Measurements from ENCODE around the gene NME7. TPM values are rescaled to one million over a fixed set of nuclear protein-coding genes. Genes with fewer than 3 reads are reported as not detected.

NME7 gene
- total RNA-seq, 1 donor from 2014 or later, result 10.2 TPM

- no peak for DNase-seq
- intact Hi-C loops (cut with micrococcal nuclease), result no loop called here
- no peak for ATAC-seq
Measured at GRCh38 chr1:169117599-169117998, 250.0 kb downstream of the NME7 start.

- intact Hi-C loops (cut with micrococcal nuclease), result no loop called here
Measured at GRCh38 chr1:169117014-169117413, 250.6 kb downstream of the NME7 start.

GRCh38 chr1:169115891-169116585 lies 251.6 kb downstream of the NME7 start:
- DNase-seq, result peak; percentile 61
- ATAC-seq, result peak; percentile 68
- intact Hi-C loops (cut with micrococcal nuclease), result no loop called here

More at GRCh38 chr1:169117014-169117413, 250.6 kb downstream of the NME7 start:
- DNase-seq (no peak), ATAC-seq (no peak)

DNA sequence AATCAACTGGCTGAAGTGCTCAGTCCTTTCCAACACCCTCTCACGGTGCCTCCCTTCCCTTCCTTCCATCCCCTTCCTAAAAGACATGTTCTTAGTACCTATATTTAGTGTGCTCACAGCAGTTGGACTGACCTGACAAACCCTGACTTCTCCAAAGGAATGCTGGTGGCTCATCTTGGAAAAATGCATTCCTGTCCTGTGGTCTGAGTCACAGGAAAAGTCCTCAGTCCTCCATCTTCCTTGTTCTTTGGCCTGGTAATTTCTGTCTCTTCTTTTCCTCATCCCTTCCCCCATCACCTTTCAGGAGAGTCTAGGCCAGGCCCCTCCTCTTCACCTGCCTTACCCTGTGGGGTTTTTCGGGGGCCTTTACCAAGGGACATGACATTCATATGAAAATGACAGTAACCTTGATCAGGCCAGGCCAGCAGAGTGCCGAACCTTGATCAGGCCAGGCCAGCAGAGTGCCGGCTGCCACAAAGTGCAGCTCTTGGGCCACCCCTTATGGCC lies 253.9 kb downstream of the NME7 start:
- no peak for DNase-seq
- intact Hi-C loops (cut with micrococcal nuclease), result no loop called here
- ATAC-seq, result peak; percentile 31

DNA sequence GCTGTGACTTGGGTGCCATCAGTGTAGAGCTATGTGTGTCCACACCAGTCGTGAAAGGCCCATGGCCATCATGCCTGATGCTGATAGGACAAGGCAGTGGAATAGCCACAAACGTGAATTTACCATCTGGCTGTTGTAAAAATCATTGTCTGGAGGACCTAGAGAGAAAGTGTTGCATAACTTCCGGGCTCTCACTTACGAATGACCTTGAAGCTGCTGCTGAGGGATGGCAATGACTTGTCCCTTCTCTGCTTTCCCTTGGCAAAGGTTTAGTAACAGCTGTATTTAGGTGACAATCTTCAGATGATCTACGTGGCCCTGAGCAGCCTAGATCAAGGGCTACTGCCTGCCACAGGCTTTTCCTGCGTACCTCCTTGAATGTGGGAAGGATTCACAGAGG lies 255.4 kb downstream of the NME7 start:
- intact Hi-C loops (cut with micrococcal nuclease), result no loop called here
- DNase-seq (no peak), ATAC-seq (peak; percentile 6)

DNA sequence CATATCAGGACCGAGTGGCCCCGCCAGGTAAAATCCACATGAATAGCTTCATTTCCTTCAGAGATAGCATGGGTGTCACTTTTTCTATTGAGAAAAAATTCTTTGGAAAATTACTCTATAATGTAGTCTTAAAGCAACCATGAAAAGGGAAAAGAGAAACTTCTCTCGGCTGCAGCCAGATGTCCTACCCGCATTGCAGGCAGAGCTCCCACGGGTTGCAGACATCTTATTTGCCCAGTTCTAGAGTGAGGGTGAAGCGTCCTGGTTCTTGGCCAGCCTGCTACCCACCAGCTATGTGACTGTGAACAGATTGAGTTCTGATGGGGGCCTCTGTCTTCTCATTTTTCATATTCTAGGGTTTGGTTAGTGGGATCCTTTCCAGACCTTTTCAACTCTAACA lies 256.1 kb downstream of the NME7 start:
- intact Hi-C loops (cut with micrococcal nuclease), result no loop called here
- no peak for DNase-seq

DNA sequence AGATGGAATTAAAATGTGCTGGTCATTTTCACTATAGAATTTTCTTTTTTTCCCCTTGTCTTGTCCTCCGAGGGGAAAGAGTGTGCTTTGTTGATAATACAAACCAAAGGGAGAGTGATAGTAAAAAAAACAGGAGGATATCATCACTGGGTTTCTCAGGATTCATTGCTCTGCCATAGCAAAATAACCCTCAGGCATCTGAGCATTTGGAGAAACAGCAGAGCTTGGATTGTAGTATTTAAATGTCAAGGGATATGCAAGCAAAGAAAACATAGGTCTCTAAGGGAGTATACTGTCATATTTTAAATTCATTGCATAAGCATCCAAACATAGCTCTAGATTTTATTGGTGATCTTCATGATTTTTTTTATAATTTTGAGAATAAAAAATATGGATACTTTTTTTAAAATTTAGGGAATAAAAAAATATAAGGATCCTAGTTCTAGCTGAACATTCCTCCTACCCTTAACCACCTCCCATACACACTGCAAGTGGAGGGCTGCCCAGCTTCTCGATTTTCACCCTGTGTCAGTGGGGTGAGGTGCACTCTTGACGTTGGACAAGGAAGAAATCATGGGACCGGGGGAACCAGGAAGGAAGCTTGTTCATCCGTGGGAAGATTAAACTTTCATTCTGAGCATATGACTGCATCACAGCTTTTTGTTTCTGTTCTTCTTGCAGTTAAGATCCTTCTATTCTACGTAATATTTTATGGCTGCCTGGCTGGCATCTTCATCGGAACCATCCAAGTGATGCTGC lies 256.7 kb downstream of the NME7 start:
- no peak for DNase-seq
- intact Hi-C loops (cut with micrococcal nuclease), result no loop called here
- ATAC-seq, result no peak

More for the DNA sequence above, 256.1 kb downstream of the NME7 start:
- no peak for ATAC-seq

DNA sequence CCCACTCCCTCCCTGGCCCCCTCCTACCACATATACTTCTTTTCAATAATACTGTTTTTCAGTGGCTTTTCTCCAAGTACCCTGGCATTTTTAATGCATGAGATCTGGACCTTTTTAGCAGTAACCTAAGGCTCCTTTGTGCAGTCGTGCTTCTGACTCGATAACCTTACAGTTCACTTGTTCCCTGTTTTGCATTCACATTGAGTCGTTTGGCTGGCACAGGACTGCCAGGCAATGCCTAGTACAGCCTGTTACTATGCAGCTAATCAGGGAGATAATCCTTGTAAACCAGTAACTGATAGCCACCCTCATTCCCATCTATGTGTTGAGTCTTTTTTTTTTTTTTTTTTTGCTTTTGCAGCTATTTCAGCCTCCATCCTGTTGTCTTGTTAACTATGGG lies 257.4 kb downstream of the NME7 start:
- no peak for ATAC-seq
- intact Hi-C loops (cut with micrococcal nuclease), result no loop called here
- DNase-seq, result no peak

DNA sequence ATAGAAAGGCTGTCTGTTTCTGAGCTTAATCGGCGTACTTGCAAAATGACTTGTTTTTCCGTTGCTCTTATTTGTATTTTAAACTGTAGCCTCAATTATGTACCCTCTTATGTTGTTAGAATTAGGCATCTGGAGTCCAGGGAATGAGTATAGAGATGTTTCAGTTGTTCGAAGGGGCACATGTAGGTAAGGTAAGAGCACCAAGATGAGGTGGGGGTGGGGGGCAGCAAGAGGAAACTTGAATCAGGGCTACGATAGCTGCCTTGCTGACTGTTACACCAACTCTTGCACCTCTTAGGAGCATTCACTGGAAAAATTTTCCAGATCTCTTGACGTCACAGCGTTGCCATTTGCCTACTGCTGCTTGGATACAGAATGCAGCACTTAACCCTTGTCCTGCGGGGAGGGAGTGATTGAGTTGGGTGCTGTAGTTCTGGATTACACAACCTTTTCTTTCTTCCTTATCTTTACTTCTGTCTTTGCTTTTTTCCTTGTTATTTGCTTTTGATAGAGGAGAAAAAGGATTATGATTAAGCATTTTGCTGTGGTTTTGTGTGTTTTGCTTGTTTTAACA lies 257.9 kb downstream of the NME7 start:
- peak; percentile 36 for ATAC-seq
- DNase-seq, result no peak
- intact Hi-C loops (cut with micrococcal nuclease), result loop anchor here (10.0 kb wide), 1 partner anchor 505 kb away; no protein-coding TSS in a partner anchor

DNA sequence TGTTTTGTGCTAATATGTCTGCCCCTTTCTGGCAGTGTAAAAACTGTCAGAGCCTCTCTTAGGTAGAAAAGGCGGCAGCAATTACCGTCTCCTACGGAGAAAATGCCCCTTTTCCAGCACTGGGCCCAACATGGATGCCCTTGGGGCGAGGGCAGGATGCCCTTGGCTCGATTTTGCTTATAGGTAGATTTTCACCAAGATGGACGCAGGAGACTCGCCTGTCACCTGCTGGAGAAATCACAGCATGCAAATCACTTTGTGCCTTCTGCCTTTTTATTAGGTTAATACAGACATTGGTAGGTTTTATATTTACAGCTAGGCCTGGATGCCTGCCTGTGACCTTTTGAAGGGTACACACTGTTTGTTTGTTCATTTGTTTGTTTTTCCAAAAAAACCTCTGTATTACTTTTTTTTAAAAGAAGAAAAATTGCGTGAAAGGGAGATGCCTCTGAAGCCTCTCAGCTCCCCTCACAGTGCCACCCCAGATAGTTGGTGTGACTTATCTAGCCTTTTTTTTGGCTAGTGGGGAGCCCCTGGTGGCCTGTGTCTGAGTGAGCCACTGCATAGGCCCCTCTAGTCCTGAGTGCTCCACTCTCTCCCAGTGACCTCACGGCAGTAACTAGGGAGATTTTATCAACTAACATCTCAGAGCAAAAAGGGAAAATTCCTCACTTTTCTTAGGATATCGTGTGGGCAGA lies 258.6 kb downstream of the NME7 start:
- no peak for ATAC-seq
- DNase-seq, result no peak
- intact Hi-C loops (cut with micrococcal nuclease), result loop anchor here (10.0 kb wide), 1 partner anchor 504 kb away; no protein-coding TSS in a partner anchor

DNA sequence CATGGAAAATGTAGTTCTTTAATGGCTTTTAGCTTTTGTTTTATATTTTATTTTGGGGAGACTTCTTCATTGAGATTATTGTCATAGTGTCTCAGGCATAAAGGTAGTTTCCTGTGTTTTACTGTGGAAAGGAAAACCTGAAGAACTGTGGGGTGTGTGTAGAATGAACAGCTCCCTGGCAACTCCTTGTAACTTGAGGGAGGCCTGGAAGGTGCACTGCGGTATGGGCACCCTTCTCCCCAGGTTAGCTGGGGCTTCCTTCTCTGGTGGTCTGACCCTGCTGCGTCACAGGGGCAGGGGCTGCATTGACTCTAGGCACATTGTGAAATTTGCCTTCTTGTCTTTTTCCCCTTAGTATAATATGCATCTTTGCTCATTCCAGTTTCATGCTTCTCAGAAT lies 259.4 kb downstream of the NME7 start:
- ATAC-seq (no peak), DNase-seq (no peak)
- intact Hi-C loops (cut with micrococcal nuclease), result loop anchor here (10.0 kb wide), 1 partner anchor 503 kb away; no protein-coding TSS in a partner anchor

DNA sequence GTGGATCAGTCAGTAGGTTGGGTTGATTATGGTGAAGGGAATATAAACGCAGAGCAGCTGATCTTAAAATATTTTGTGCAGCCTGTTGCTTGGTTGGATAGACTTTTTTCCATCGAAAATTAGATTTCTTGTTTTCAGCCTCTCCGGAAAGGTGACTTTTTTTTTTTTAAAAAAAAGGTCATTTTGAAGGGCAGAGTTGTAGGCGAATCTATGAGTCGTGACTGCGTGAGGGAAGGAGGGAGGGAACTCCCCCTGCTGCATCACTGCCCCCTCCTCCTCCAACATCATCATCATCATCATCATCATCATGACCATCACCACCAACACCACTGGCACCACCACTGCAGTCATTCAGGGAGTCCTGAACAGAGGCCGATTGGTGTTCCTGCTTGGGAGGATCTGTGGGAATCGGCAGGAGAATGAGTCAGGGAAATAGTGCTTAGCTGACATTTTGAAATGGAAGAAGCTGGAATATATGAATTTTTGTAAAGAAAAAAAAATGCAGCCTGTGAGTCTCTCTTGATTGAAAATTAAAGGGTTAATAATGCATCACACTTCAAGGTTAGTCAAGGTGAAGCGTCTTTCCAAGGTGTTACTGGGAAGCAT lies 259.9 kb downstream of the NME7 start:
- DNase-seq, result no peak
- peak; percentile 2 for ATAC-seq
- intact Hi-C loops (cut with micrococcal nuclease), result loop anchor here (10.0 kb wide), 1 partner anchor 503 kb away; no protein-coding TSS in a partner anchor

GRCh38 chr1:169106921-169107602 lies 260.5 kb downstream of the NME7 start:
- intact Hi-C loops (cut with micrococcal nuclease), result loop anchor here (10.0 kb wide), 1 partner anchor 502 kb away; no protein-coding TSS in a partner anchor
- peak; percentile 1 for ATAC-seq
- peak; percentile 58 for DNase-seq

- ATAC-seq (peak; percentile 86), DNase-seq (peak; percentile 94)
- intact Hi-C loops (cut with micrococcal nuclease), result loop anchor here (10.0 kb wide), 1 partner anchor 502 kb away; no protein-coding TSS in a partner anchor
Measured at GRCh38 chr1:169106095-169106920, 261.3 kb downstream of the NME7 start, which contains the start of gene ATP1B1. TSS of gene ATP1B1 (plus strand) at chr1:169106690. CDS start at chr1:169106830, 140 bp downstream.

DNA sequence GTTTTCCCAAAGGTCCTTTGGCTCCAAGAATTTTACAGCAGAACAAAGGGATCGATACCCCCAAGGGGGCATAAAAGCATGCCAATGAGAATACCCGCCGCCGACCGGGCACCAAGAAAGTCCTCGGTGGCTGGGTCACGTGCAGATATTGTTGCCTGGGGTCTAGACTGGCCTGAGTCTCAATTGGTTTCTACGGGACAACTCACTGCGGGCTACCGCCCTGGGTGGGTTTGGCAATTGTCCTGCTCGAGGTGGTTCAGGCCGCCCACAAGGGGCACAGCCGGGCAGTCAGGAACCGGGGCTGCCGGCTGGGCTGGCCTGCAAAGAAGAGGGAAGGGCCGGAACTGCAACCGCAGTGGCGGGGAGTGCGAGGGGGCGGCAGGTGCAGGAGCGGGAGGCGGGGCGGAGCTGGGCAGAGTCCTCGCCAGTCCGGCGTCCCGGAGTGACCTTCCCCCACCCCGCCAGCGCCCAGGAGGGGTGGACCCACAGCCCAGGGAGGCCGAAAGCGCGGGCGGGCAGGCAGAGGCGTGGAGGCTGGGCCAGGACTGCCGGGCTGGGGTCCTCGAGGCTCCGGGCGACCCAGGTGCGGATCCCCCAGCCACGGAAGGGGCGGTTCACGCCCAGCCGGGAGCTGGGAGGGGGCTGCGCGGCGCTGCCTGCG lies 262.0 kb downstream of the NME7 start:
- intact Hi-C loops (cut with micrococcal nuclease), result loop anchor here (10.0 kb wide), 1 partner anchor 501 kb away; no protein-coding TSS in a partner anchor
- DNase-seq (peak; percentile 88), ATAC-seq (peak; percentile 67)

DNA sequence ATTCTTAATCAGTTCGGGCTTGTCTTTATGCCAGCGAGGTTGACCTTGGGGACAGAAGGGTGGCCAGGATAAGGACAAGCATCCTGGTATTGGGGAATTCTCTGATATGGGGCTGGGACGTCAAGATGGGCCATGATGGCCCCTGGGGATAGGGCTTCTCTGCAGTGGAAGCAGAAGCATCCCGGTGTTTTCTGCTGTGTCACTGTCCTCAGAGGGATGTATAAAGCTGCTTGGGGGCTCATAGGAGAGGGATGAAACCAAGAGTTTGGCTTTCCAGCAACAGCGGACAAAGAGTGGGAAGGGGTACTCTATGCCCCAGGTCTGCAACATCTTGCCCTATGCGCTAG lies 262.5 kb downstream of the NME7 start:
- intact Hi-C loops (cut with micrococcal nuclease), result loop anchor here (10.0 kb wide), 1 partner anchor 500 kb away; no protein-coding TSS in a partner anchor
- ATAC-seq, result no peak

DNA sequence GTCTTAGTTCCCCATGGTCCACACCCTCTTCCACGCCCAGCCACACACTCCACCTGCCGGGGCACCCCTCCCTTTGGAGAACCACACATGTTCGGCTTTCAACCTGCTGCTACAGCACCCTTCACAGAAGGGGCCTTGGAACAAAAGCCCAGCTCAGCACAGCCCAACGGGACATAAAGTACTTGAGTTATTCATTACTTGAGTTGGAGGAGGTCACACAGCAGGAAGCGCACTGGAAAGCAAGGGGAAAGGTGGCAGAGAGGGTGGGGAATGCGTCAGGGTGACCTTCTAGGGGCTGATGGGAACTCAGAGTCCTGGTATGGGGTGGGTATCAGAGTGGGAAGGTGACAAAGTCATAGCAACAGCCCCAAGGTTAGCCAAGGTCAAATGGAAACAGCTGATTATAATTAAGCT lies 264.1 kb downstream of the NME7 start:
- intact Hi-C loops (cut with micrococcal nuclease), result loop anchor here (10.0 kb wide), 1 partner anchor 499 kb away; no protein-coding TSS in a partner anchor
- DNase-seq (no peak), ATAC-seq (no peak)

More for the DNA sequence above, 262.5 kb downstream of the NME7 start:
- DNase-seq, result no peak
